ENCODE data around the gene ACVRL1. TPM values are rescaled to one million over a fixed set of nuclear protein-coding genes. Genes with fewer than 3 reads are reported as not detected.

ACVRL1 gene
- total RNA-seq, 4 donors from 2014 or later = 2.0 to 71.3 (median 14.5) TPM

- 66 to 76% methylated on average over 3 of the region's 3 CpGs for WGBS, 2 donors
- intact Hi-C loops (cut with DNase I) = no loop called here
- no peak for DNase-seq
Measured at GRCh38 chr12:51869931-51870330, 37.4 kb upstream of the ACVRL1 start.

GRCh38 chr12:51870504-51870903, 36.8 kb upstream of the ACVRL1 start:
- Histone ChIP-seq H3K4me3 (no peak overlapping the region), H3K9me3 (no peaks in the 10 kb centered on the region), H3K36me3 (no peaks in the 10 kb centered on the region), H3K27ac (no peak overlapping the region), H3K27me3 (peaks cover 0 to 89% (median 8%) of the 10 kb centered on the region in 4 donors), H3K4me1 (peaks cover 7 to 15% (median 10%) of the 10 kb centered on the region in 3 donors)
- 63 to 64% methylated on average over 4 of the region's 4 CpGs for WGBS, 2 donors
- intact Hi-C loops (cut with DNase I) = no loop called here
- DNase-seq = no peak
- TF ChIP-seq POLR2A (IDR thresholded peaks at IDR 0.05) = no peak
- TF ChIP-seq CTCF (IDR thresholded peaks at IDR 0.05) = no peak

More at GRCh38 chr12:51869931-51870330, 37.4 kb upstream of the ACVRL1 start:
- peaks cover 0 to 89% (median 8%) of the 10 kb centered on the region in 4 donors for H3K27me3 ChIP-seq
- H3K36me3 ChIP-seq = no peaks in the 10 kb centered on the region
- no peaks in the 10 kb centered on the region for H3K9me3 ChIP-seq
- H3K4me1 ChIP-seq = peaks cover 7 to 15% (median 10%) of the 10 kb centered on the region in 3 donors
- H3K4me3 ChIP-seq = no peak overlapping the region
- no peak for TF ChIP-seq CTCF (IDR thresholded peaks at IDR 0.05)
- no peak for TF ChIP-seq POLR2A (IDR thresholded peaks at IDR 0.05)
- H3K27ac ChIP-seq = no peak overlapping the region

GRCh38 chr12:51871126-51871525, 36.2 kb upstream of the ACVRL1 start:
- intact Hi-C loops (cut with DNase I) = no loop called here
- DNase-seq = no peak
- H3K4me1 ChIP-seq = peaks cover 7 to 15% (median 10%) of the 10 kb centered on the region in 3 donors
- H3K27me3 ChIP-seq = peaks cover 0 to 86% (median 8%) of the 10 kb centered on the region in 4 donors
- no peak overlapping the region for H3K4me3 ChIP-seq
- TF ChIP-seq POLR2A (IDR thresholded peaks at IDR 0.05) (no peak), CTCF (IDR thresholded peaks at IDR 0.05) (no peak)
- 62 to 74% methylated on average over 6 of the region's 6 CpGs for WGBS, 2 donors
- no peaks in the 10 kb centered on the region for H3K36me3 ChIP-seq
- no peak overlapping the region for H3K27ac ChIP-seq
- no peaks in the 10 kb centered on the region for H3K9me3 ChIP-seq

GRCh38 chr12:51871918-51872688, 35.2 kb upstream of the ACVRL1 start:
- peaks cover 7 to 15% (median 10%) of the 10 kb centered on the region in 3 donors for H3K4me1 ChIP-seq
- intact Hi-C loops (cut with DNase I) = no loop called here
- no peak overlapping the region for H3K4me3 ChIP-seq
- no peak overlapping the region for H3K27ac ChIP-seq
- H3K9me3 ChIP-seq = no peaks in the 10 kb centered on the region
- peaks cover 0 to 80% (median 8%) of the 10 kb centered on the region in 4 donors for H3K27me3 ChIP-seq
- WGBS, 2 donors = 52 to 76% methylated on average over 6 to 8 of the region's 17 CpGs
- no peaks in the 10 kb centered on the region for H3K36me3 ChIP-seq
- no peak for TF ChIP-seq CTCF (IDR thresholded peaks at IDR 0.05)
- no peak for TF ChIP-seq POLR2A (IDR thresholded peaks at IDR 0.05)
- DNase-seq = no peak

- no peak for TF ChIP-seq POLR2A (IDR thresholded peaks at IDR 0.05)
- TF ChIP-seq CTCF (IDR thresholded peaks at IDR 0.05) = no peak
Measured at GRCh38 chr12:51872689-51872981, 34.7 kb upstream of the ACVRL1 start.

More at GRCh38 chr12:51872689-51872981, 34.7 kb upstream of the ACVRL1 start:
- DNase-seq = no peak
- no peaks in the 10 kb centered on the region for H3K36me3 ChIP-seq
- peaks cover 7 to 15% (median 10%) of the 10 kb centered on the region in 3 donors for H3K4me1 ChIP-seq
- intact Hi-C loops (cut with DNase I) = no loop called here
- H3K27me3 ChIP-seq = peaks cover 0 to 75% (median 8%) of the 10 kb centered on the region in 4 donors
- no peaks in the 10 kb centered on the region for H3K9me3 ChIP-seq
- H3K27ac ChIP-seq = no peak overlapping the region
- 85 to 93% methylated on average over 3 of the region's 3 CpGs for WGBS, 2 donors
- no peak overlapping the region for H3K4me3 ChIP-seq
